ENCODE data around the gene MARCHF3.

GRCh38 chr5:127076315-127077129, 46.2 kb upstream of the MARCHF3 start:
- TF ChIP-seq CTCF (IDR thresholded peaks at IDR 0.05) = no peak
- TF ChIP-seq POLR2A (IDR thresholded peaks at IDR 0.05) = no peak
